Esophagus squamous epithelium (tissue), 5 donors: ENCODE measurements around the gene DMAP1. TPM values are rescaled to one million over a fixed set of nuclear protein-coding genes. Genes with fewer than 3 reads are reported as not detected.

Experiments
- DNase-seq: peaks from one replicate; lab custom pipeline; 2025; lab: John Stamatoyannopoulos, UW
- H3K27ac ChIP-seq, 4 donors: fragments of 200-600 bp; sonication (generic); one replicate each; pipeline ENCODE4 v1.5.1; 2016 to 2019; ENCODE audit warnings: mild to moderate bottlenecking in 1 of 4
- H3K27me3 ChIP-seq, 4 donors: fragments of 200-600 bp; sonication (generic); 1 replicate in 3 of 4; 2 replicates in 1 of 4; pipeline versions ENCODE4 v1.5.1 to v1.6.0; 2017 to 2021; ENCODE audit warnings: antibody characterized with exemption in 1 of 4
- H3K36me3 ChIP-seq, 3 donors: fragments of 200-600 bp; sonication (generic); one replicate each; pipeline ENCODE4 v1.5.1; 2016 to 2019
- H3K4me1 ChIP-seq, 3 donors: fragments of 200-600 bp; sonication (generic); one replicate each; pipeline ENCODE4 v1.5.1; 2017 to 2019
- H3K4me3 ChIP-seq, 4 donors: fragments of 200-600 bp; sonication (generic); 1 replicate in 3 of 4; 2 replicates in 1 of 4; pipeline ENCODE4 v1.5.1; 2016 to 2019; ENCODE audit warnings: mild to moderate bottlenecking in 2 of 4, moderate library complexity in 1 of 4
- H3K9me3 ChIP-seq, 3 donors: fragments of 200-600 bp; sonication (generic); one replicate each; pipeline ENCODE4 v1.5.1; 2016 to 2019
- POLR2A ChIP-seq, 4 donors: fragments of 450-650 bp; IDR thresholded peaks; one replicate each; pipeline ENCODE4 v1.6.1; 2017; ENCODE audit warnings: antibody characterized with exemption in 4 of 4, mild to moderate bottlenecking in 4 of 4, moderate library complexity in 3 of 4
- WGBS, 2 donors: methylation state at CpG; one replicate each; pipeline ENCODE4 v1.1.5; 2018; 5-methylcytosine and 5-hydroxymethylcytosine counted together
- intact Hi-C: fragments of 100-400 bp; cut with DNase I; formaldehyde crosslinking; loops from one replicate; pipeline ENCODE4 v1.15.0; 2022
- total RNA-seq, 4 donors: library from RNA; depleted of rRNA; stranded (reverse); fragments of >200 nt; gene quantifications; one replicate each; pipeline ENCODE4 v1.1.0, GENCODE V29; 2016
- TF ChIP-seq, protein P1 (sequence below), 6 experiments: fragments of 450-650 bp in 4 of 6; fragments of 200-600 bp in 2 of 6; sonication (generic) in 2 of 6; IDR thresholded peaks; one replicate each; pipeline ENCODE4 v1.5.1; 2016 to 2019; ENCODE audit warnings: antibody characterized with exemption in 6 of 6, mild to moderate bottlenecking in 4 of 6, moderate library complexity in 4 of 6
- donor health status: DM: yes; HTN: yes; CAD: no.

DMAP1 gene
- total RNA-seq, 4 donors from 2014 or later = 19.2 to 45.2 (median 22.0) TPM

DNA sequence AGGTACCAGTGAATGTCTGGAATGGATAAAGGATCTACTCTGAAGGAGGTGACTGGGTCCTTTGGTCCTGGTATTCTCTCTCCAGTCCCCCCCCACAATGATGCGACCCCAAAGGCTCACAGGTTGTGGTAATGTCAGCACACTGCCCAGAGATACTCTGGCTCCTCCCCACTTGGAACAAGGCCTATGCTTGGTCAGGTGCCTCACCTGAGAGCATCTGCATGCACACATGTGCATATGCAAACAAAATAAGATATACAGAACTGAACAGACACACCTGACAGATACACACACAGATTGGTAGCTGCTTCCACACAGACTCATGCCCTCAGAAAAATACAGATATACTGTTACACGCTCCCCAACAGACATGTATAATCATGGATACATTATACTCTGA, 33.5 kb downstream of the DMAP1 start:
- peaks cover 0 to 53% (median 8%) of the 10 kb centered on the region in 3 donors for H3K36me3 ChIP-seq
- H3K4me3 ChIP-seq = no peak overlapping the region
- no peaks in the 10 kb centered on the region for H3K9me3 ChIP-seq
- no peak overlapping the region for H3K27ac ChIP-seq
- TF ChIP-seq, protein P1, sequence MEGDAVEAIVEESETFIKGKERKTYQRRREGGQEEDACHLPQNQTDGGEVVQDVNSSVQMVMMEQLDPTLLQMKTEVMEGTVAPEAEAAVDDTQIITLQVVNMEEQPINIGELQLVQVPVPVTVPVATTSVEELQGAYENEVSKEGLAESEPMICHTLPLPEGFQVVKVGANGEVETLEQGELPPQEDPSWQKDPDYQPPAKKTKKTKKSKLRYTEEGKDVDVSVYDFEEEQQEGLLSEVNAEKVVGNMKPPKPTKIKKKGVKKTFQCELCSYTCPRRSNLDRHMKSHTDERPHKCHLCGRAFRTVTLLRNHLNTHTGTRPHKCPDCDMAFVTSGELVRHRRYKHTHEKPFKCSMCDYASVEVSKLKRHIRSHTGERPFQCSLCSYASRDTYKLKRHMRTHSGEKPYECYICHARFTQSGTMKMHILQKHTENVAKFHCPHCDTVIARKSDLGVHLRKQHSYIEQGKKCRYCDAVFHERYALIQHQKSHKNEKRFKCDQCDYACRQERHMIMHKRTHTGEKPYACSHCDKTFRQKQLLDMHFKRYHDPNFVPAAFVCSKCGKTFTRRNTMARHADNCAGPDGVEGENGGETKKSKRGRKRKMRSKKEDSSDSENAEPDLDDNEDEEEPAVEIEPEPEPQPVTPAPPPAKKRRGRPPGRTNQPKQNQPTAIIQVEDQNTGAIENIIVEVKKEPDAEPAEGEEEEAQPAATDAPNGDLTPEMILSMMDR (IDR thresholded peaks at IDR 0.05) = no peak
- TF ChIP-seq POLR2A (IDR thresholded peaks at IDR 0.05) = no peak
- no peaks in the 10 kb centered on the region for H3K4me1 ChIP-seq
- no peak for DNase-seq
- H3K27me3 ChIP-seq = no peaks in the 10 kb centered on the region
- intact Hi-C loops = no loop called here
- 67 to 100% methylated on average over 1 to 2 of the region's 2 CpGs for WGBS, 2 donors

DNA sequence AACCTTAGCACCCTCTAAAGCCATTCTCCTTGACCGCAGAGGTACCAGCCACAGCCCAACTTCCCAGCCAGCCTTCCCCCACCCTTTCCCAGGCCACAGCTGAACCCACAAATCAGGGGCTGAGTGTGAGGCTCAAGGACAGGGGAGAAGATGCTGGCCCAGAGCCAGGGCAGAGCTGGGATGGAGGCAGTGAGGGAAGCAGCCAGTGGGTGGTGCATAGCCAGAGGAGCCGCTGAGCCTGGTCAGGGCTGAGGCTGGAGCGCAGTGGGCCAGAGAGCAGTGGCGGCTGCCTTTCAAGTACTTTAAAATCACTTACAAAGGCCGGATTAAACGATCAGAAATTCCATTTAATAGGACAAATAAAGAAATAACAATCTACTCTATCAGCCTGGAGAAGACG, 36.3 kb downstream of the DMAP1 start:
- no peaks in the 10 kb centered on the region for H3K27me3 ChIP-seq
- no peak overlapping the region for H3K4me3 ChIP-seq
- DNase-seq = no peak
- intact Hi-C loops = no loop called here
- WGBS, 2 donors = 83 to 86% methylated on average over 6 of the region's 7 CpGs
- H3K9me3 ChIP-seq = no peaks in the 10 kb centered on the region
- no peak overlapping the region for H3K27ac ChIP-seq
- no peaks in the 10 kb centered on the region for H3K4me1 ChIP-seq
- H3K36me3 ChIP-seq = peaks cover 0 to 32% (median 0%) of the 10 kb centered on the region in 3 donors
- no peak for TF ChIP-seq POLR2A (IDR thresholded peaks at IDR 0.05)
- TF ChIP-seq, protein P1 (IDR thresholded peaks at IDR 0.05) = no peak

DNA sequence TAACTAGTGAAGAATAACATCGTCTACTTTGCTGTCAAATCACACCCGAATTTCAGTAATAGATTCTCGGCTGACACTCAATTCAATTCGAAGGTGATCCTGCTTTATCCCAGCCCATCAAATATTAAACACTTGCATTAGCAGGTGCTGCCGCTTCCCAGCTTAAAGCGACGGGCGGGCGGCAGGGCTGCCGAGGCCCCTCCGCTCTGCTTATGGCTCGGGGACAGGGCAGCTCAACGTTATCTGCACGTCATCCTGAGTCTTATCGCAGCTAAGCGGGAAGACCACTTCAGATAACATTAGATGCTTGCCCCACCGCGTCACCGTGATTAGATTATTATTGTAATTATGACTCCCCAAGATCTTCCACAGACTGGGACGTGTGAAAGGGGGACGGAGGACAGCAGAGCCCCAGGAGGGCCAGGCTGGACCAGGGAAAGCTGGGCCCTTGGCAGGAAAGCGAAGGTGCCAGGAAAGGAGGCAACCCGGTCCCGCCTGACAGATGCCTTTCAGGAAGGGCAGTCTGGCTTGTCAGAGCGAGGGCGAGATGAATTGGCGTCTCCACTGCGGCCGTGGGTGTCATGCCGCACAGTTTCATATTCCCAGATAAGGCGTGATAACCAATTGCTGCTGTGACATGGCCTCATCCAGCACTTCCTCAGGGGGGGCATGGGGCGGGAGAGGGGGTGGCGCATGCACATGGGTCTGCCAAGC, 37.0 kb downstream of the DMAP1 start:
- no peaks in the 10 kb centered on the region for H3K9me3 ChIP-seq
- DNase-seq = no peak
- 75 to 92% methylated on average over 16 to 27 of the region's 33 CpGs for WGBS, 2 donors
- H3K36me3 ChIP-seq = peaks cover 0 to 30% (median 0%) of the 10 kb centered on the region in 3 donors
- no peak overlapping the region for H3K27ac ChIP-seq
- H3K4me1 ChIP-seq = no peaks in the 10 kb centered on the region
- no peaks in the 10 kb centered on the region for H3K27me3 ChIP-seq
- H3K4me3 ChIP-seq = no peak overlapping the region
- TF ChIP-seq POLR2A (IDR thresholded peaks at IDR 0.05) = no peak
- TF ChIP-seq, protein P1 (IDR thresholded peaks at IDR 0.05) = no peak
- intact Hi-C loops = no loop called here

DNA sequence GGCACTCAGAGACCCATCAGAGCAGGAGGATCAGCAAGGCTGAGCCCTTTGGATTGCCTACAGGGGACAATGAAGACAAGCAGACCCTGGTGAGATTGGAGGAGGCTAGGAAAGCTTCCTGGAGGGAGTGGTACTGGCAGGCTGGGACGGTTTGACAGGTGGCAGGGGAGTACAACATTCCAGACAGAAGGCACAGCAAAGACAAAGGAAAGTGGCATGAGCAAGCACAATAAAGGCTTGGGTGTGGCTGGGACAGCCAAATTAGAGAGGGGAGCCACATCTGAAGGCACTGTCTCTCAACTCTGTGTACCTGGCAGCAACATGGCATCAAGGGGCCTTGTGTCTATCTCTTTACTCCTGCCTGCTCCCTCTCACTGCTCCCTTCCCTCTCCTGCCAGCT, 38.2 kb downstream of the DMAP1 start:
- H3K27me3 ChIP-seq = no peaks in the 10 kb centered on the region
- intact Hi-C loops = no loop called here
- H3K27ac ChIP-seq = no peak overlapping the region
- H3K9me3 ChIP-seq = no peaks in the 10 kb centered on the region
- no peak overlapping the region for H3K4me3 ChIP-seq
- H3K36me3 ChIP-seq = peaks cover 0 to 33% (median 0%) of the 10 kb centered on the region in 3 donors
- no peak for DNase-seq
- H3K4me1 ChIP-seq = no peaks in the 10 kb centered on the region
- WGBS, 2 donors = 40 to 67% methylated on average over 1 of the region's 1 CpG
- TF ChIP-seq POLR2A (IDR thresholded peaks at IDR 0.05) = no peak
- TF ChIP-seq, protein P1 (IDR thresholded peaks at IDR 0.05) = no peak

DNA sequence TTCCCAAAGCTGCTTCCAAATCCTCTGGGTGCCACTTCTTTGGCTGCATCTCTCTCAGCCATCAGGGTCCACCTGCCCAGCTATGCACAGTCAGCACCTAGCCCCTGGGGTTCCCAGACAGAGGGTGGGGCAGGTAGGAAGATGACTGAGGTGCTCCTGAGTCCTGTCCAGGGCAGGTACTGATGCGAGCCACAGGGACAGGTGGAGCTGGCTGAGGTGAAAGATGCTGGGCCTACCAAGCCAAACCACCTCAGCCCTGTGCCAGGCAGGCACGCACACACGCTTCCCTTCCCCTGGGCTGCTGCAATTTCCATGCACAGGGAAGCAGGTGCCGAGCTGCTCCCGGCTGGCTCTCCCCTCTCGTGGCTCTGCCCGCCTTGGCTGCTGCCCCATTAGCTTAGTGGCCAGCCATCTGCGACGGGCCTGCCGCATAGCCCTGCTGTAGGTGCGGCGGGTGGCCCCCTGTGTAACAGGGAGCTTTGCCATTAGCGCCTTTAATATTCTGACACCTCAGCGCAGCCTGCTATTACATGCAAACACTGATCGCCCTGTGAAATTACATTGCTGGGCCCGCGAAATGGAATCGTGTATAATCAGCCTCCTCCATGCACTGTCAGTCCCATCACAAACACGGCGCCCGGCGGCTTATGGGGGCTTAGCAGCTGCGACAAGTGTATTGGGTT, 38.9 kb downstream of the DMAP1 start:
- no peak for DNase-seq
- Histone ChIP-seq H3K36me3 (peaks cover 0 to 32% (median 0%) of the 10 kb centered on the region in 3 donors), H3K27ac (no peak overlapping the region), H3K9me3 (no peaks in the 10 kb centered on the region), H3K4me1 (no peaks in the 10 kb centered on the region), H3K4me3 (no peak overlapping the region), H3K27me3 (no peaks in the 10 kb centered on the region)
- 84 to 93% methylated on average over 6 to 8 of the region's 23 CpGs for WGBS, 2 donors
- TF ChIP-seq, protein P1 (IDR thresholded peaks at IDR 0.05) = no peak
- TF ChIP-seq POLR2A (IDR thresholded peaks at IDR 0.05) = no peak
- intact Hi-C loops = no loop called here
